Kidney epithelial cell (primary cell): Measurements from ENCODE around the gene SPRR2B. TPM values are rescaled to one million over a fixed set of nuclear protein-coding genes. Genes with fewer than 3 reads are reported as not detected.
"Not testable (repeated sequence)": the region's sequence is repeated elsewhere in the genome, so short reads cannot be mapped to it uniquely, and the experiment has no call there.

ENCODE experiments used
- DNase-seq: peaks from one replicate; pipeline ENCODE4 v3.0.0-alpha.2; 2010; ENCODE audit warnings: low read depth
- H3K27me3 ChIP-seq: 2 replicates; pipeline ENCODE4 v1.6.0; 2011; ENCODE audit warnings: low read length; ENCODE audit not compliant: control insufficient read depth, insufficient read depth
- H3K36me3 ChIP-seq: 2 replicates; pipeline ENCODE4 v1.5.1; 2011; ENCODE audit warnings: low read length; ENCODE audit not compliant: control insufficient read depth, insufficient read depth
- H3K4me3 ChIP-seq: 2 replicates; pipeline ENCODE4 v1.5.1; 2011; ENCODE audit warnings: low read depth, mild to moderate bottlenecking, control low read depth, low read length
- CTCF ChIP-seq: IDR thresholded peaks from 2 replicates; pipeline ENCODE4 v1.5.1; 2011; ENCODE audit warnings: mild to moderate bottlenecking, moderate library complexity, low read length, control low read depth, inconsistent platforms; ENCODE audit not compliant: insufficient read depth, poor library complexity, severe bottlenecking
- total RNA-seq: library from RNA; depleted of rRNA; stranded (reverse); fragments of >200 nt; gene quantifications from 2 replicates; pipeline ENCODE4 v1.2.3, GENCODE V29; 2015

SPRR2B gene
- total RNA-seq, 1 donor from 2014 or later = not detected

DNA sequence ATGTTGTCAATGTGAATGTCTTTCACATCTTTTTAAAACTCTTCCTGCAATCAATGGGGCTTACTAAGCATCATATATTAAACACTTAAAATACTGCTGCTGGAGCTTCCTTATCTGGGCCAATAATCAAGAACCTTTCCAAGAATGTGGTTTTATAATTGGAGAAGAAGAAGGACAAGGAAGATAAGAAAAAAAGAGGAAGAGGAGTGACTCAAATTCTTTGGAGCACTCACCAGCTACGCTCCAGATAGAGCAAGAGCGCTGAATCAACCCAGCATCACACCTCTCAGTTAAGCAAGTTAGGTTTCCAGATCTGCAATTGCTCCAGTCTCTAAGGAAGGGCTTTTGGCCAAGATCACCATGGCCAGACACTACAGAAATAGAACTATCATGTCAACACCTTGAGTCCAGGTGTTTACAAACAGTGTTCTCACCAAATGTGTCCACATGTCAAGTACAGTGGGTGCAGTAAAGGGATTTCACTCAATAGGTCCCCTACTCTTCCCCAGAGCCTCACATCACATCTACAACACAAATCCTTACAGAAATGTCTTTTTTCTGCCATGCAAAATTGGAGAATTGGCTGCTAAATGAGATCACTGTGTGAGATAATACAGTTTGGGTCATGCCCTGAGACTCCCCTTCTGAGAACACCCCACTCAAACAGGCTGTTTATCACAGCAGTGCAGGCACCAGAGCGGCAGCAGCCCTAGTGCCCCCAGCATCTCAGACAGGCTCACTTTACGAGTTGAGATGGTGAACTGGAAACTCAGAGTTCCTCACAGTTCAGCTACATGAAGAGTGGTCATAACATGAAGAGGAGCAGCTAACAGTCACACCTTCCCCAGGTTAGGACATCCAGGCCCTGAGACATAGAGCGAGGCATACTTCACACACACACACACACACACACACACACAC, 1.7 kb upstream of the SPRR2B start:
- DNase-seq = no peak
- no peaks in the 10 kb centered on the region for H3K27me3 ChIP-seq
- no peaks in the 10 kb centered on the region for H3K36me3 ChIP-seq
- no peak for TF ChIP-seq CTCF
- no peak overlapping the region for H3K4me3 ChIP-seq

GRCh38 chr1:153070243-153070642, 1.2 kb downstream of the SPRR2B start:
- TF ChIP-seq CTCF = no peak
- no peak overlapping the region for H3K4me3 ChIP-seq
- no peaks in the 10 kb centered on the region for H3K27me3 ChIP-seq

GRCh38 chr1:153058826-153059784, 12.3 kb downstream of the SPRR2B start:
- TF ChIP-seq CTCF = no peak
- Histone ChIP-seq H3K36me3 (no peaks in the 10 kb centered on the region), H3K4me3 (no peak overlapping the region), H3K27me3 (no peaks in the 10 kb centered on the region)
- no peak for DNase-seq

More at GRCh38 chr1:153070243-153070642, 1.2 kb downstream of the SPRR2B start:
- no peak for DNase-seq
- no peaks in the 10 kb centered on the region for H3K36me3 ChIP-seq

DNA sequence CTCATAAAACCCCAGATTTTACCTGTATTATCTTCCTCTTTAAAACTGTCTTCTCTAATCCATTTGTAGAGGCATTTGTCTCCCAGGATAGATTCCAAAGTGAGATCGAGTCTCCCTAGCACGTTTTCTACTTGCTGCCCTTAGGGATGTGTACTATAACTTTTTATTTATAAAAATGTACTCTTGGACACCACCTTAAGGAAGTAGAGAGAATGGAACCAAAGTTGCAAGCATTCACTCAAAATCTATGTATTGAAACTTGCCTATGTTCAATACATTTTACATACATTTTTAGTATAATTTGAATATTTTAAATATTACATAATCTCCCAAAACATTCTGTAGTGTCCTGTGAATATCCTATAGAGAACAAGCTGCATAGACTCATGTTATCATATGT, 13.3 kb downstream of the SPRR2B start:
- Histone ChIP-seq H3K27me3 (no peaks in the 10 kb centered on the region), H3K4me3 (no peak overlapping the region), H3K36me3 (no peaks in the 10 kb centered on the region)
- no peak for TF ChIP-seq CTCF
- no peak for DNase-seq

DNA sequence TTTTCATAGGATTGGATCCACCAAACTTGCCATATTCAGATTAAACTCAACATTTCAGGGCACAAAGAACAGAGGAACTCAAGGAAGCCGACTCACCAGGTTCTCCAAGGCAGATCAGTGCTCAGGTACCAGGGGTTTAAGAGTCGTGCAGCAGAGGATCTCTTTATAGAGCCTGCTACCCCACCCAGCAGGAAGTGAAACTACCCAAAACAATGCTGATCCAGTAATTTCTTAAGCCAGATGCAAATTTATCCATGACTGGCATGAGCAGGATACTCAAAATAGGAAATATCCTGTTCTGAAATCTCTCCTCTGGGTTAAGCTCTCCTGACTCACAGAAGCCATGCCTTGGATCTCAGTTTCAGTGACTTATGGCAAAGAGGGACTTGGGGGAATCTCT, 14.0 kb downstream of the SPRR2B start, which contains the start of gene SPRR2A:
Gene SPRR2A (minus strand): TSS at position 138 of the 400 bp plus-strand sequence. CDS start 777 bp downstream, outside the sequence.
- no peak for TF ChIP-seq CTCF

DNA sequence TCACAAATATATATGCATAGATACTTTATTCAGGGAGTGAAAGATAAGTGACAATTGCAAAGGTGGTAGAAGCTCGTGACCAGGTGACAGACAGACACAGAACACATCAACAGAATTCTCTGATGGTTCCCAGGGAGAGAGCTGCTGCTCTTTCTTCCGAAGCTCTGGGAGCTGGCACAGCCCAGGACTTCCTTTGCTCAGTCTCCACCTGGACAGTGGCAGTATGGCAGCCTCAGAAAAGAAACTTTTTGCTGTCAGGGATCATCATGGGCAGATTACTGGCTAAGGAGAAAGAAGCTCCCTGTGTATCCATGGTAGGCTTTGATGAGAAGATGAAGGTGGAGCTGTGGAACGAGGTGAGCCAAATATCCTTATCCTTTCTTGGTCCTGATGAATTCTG, 15.3 kb downstream of the SPRR2B start:
- not testable (repeated sequence) for H3K36me3 ChIP-seq, H3K27me3 ChIP-seq, DNase-seq, H3K4me3 ChIP-seq

More for the DNA sequence above, 14.0 kb downstream of the SPRR2B start, which contains the start of gene SPRR2A:
- H3K4me3 ChIP-seq = no peak within 1 kb of the TSS
- no peak for DNase-seq
- no peaks in the 10 kb centered on the region for H3K27me3 ChIP-seq
- no peaks in the 10 kb centered on the region for H3K36me3 ChIP-seq
